Fibroblast of mammary gland (primary cell): Measurements from ENCODE around the gene POLN.

Source experiments
- DNase-seq: peaks from one replicate; pipeline ENCODE4 v3.0.0-alpha.2; 2010; ENCODE audit warnings: low read depth
- H3K4me3 ChIP-seq: 2 replicates; pipeline ENCODE4 v1.5.1; 2011; ENCODE audit warnings: low read depth, mild to moderate bottlenecking, low read length, moderate library complexity; ENCODE audit not compliant: control insufficient read depth
- TF ChIP-seq, protein P1 (sequence below): conservative IDR thresholded peaks from 2 replicates; pipeline ENCODE4 v1.5.1; 2011; ENCODE audit warnings: low read depth, low read length, inconsistent platforms; ENCODE audit not compliant: control insufficient read depth, insufficient read depth

Gene POLN

DNA sequence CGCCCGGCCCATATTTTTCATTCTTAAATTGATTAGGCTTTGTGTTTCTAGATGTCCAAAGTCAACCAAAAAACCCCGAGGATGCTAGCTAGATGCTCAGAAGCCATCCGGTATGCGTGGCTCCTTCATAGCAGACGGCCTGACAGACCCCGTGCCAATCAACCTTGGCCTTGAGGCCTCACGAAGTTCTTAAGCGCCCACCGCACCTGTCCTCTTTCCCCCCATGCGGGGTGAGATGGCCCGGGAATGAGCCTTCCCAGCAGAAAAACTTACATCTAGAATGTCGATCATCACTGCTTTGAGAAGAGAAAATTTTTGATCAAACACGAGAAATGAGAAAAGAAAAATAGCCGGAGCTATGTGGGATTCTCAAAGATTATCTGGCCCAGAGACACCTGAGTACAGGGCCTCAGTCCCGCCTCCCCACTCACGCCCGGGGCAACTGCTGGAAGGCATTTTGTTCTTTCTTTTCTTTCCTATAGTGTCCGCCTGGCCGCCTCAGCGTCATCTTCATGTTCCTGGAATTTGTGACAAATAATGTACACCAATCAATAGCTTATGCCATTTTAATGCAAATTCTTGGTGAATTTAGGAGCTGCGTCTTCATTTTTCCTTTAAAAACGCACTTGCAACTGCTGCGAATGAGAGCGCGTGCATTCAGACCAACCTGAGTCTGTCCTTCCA, 184.4 kb downstream of the POLN start:
- TF ChIP-seq, protein P1, sequence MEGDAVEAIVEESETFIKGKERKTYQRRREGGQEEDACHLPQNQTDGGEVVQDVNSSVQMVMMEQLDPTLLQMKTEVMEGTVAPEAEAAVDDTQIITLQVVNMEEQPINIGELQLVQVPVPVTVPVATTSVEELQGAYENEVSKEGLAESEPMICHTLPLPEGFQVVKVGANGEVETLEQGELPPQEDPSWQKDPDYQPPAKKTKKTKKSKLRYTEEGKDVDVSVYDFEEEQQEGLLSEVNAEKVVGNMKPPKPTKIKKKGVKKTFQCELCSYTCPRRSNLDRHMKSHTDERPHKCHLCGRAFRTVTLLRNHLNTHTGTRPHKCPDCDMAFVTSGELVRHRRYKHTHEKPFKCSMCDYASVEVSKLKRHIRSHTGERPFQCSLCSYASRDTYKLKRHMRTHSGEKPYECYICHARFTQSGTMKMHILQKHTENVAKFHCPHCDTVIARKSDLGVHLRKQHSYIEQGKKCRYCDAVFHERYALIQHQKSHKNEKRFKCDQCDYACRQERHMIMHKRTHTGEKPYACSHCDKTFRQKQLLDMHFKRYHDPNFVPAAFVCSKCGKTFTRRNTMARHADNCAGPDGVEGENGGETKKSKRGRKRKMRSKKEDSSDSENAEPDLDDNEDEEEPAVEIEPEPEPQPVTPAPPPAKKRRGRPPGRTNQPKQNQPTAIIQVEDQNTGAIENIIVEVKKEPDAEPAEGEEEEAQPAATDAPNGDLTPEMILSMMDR: no peak
- no peak overlapping the region for H3K4me3 ChIP-seq
- DNase-seq: no peak

DNA sequence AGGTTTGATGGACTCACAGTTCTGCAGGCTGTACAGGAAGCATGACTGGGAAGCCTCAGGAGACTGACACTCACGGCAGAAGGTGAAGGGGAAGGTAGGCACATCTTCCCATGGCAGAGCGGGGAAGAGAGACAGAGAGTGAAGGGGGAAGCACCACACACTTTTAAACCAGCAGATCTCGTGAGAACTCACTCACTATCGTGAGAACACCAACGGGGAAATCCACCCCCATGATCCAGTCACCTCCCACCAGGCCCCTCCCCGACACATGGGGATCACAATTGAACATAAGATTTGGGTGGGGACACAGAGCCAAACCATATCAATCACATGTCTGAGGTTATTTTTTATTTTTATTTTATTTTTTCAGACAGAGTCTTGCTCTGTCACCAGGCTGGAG, 187.7 kb downstream of the POLN start:
- TF ChIP-seq, protein P1: no peak
- H3K4me3 ChIP-seq: no peak overlapping the region
- DNase-seq: no peak

GRCh38 chr4:2051086-2051485, 190.8 kb downstream of the POLN start:
- TF ChIP-seq, protein P1: no peak
- H3K4me3 ChIP-seq: no peak overlapping the region
- no peak for DNase-seq

- TF ChIP-seq, protein P1: no peak
- DNase-seq: no peak
- H3K4me3 ChIP-seq: no peak overlapping the region
Observed at GRCh38 chr4:2049811-2050210, 192.1 kb downstream of the POLN start.

DNA sequence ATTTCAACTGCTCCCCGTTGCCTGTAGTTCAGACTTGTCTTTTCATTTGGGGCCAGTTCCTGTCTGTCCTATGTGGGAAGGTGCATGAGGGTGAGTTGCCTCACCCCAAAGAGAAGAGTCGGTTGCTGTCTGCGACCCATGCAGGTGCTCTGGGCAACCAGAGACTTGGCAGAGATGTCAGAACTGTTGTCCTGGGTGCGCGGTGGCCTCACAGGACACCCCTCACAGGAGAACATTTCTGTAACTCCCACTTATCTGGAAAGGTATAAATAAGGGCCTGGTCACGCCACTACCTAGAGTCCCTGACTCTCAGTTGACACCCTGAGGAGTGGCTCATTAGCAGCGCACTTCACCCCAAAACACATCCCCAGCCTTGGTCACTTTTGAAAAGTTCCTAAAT, 192.5 kb downstream of the POLN start:
- no peak overlapping the region for H3K4me3 ChIP-seq

DNA sequence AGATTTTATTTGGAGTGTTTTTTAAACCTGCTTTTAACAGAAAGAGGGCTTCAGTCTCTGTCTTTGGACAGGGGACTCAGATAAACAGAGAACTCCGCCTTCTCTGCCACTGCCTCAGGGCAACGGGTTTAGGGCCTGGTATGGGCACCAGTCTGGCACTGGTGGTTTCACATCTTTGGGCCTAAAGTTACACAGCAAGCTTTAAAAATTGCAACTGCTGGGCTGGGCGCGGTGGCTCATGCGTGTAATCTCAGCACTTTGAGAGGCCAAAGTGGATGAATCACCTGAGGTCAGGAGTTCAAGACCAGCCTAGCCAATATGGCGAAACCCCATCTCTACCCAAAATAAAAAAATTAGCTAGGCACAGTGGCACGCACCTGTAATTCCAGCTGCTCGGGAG, 193.1 kb downstream of the POLN start:
- peak; percentile 13 for DNase-seq
- TF ChIP-seq, protein P1: no peak

More for the DNA sequence above, 192.5 kb downstream of the POLN start:
- DNase-seq: no peak
- TF ChIP-seq, protein P1: no peak

More for the DNA sequence above, 193.1 kb downstream of the POLN start:
- no peak overlapping the region for H3K4me3 ChIP-seq
